DMS53 (cell line): ENCODE results near the gene EMC10.
"Not testable (repeated sequence)": the region's sequence is repeated elsewhere in the genome, so short reads cannot be mapped to it uniquely, and the experiment has no call there.

Experiments used
- DNase-seq: peaks from one replicate; lab custom pipeline; 2025; lab: John Stamatoyannopoulos, UW

The EMC10 gene

GRCh38 chr19:50476224-50476906 is at the start of gene EMC10, which contains the start of gene GARIN5A:
Gene EMC10, plus strand, starts transcription at chr19:50476507. Its CDS starts 38 bp downstream, at chr19:50476545.
Gene GARIN5A, minus strand, starts transcription at chr19:50476848. Its CDS starts 460 bp downstream, at chr19:50476388.
- peak; percentile 97 for DNase-seq

GRCh38 chr19:50427318-50427925 is 48.9 kb upstream of the EMC10 start:
- no peak for DNase-seq

GRCh38 chr19:50427997-50428425 is 48.3 kb upstream of the EMC10 start:
- DNase-seq: peak; percentile 59

GRCh38 chr19:50428772-50429463 is 47.4 kb upstream of the EMC10 start:
- DNase-seq: no peak

- DNase-seq: peak; percentile 36
Observed at GRCh38 chr19:50430888-50431342, 45.4 kb upstream of the EMC10 start.

- peak; percentile 83 for DNase-seq
Observed at GRCh38 chr19:50431343-50432220, 44.7 kb upstream of the EMC10 start.

GRCh38 chr19:50432221-50433028 is 43.9 kb upstream of the EMC10 start, which contains the start of gene MYBPC2:
Gene MYBPC2, plus strand, starts transcription at chr19:50432892. Its CDS starts 62 bp downstream, at chr19:50432954.
- peak; percentile 47 for DNase-seq

- DNase-seq: no peak
Observed at GRCh38 chr19:50433201-50434180, 42.8 kb upstream of the EMC10 start.

- DNase-seq: no peak
Observed at GRCh38 chr19:50434525-50434924, 41.8 kb upstream of the EMC10 start.

GRCh38 chr19:50435221-50435620 is 41.1 kb upstream of the EMC10 start:
- no peak for DNase-seq

- DNase-seq: no peak
Observed at GRCh38 chr19:50435627-50436026, 40.7 kb upstream of the EMC10 start.

- DNase-seq: no peak
Observed at GRCh38 chr19:50437862-50438449, 38.4 kb upstream of the EMC10 start.

- DNase-seq: not testable (repeated sequence)
Observed at GRCh38 chr19:50439130-50439529, 37.2 kb upstream of the EMC10 start.

- DNase-seq: no peak
Observed at GRCh38 chr19:50444059-50444458, 32.2 kb upstream of the EMC10 start.

GRCh38 chr19:50447053-50447452 is 29.3 kb upstream of the EMC10 start:
- DNase-seq: no peak

GRCh38 chr19:50447750-50448149 is 28.6 kb upstream of the EMC10 start:
- no peak for DNase-seq

GRCh38 chr19:50449236-50449899 is 26.9 kb upstream of the EMC10 start:
- peak; percentile 43 for DNase-seq

GRCh38 chr19:50450369-50451222 is 25.7 kb upstream of the EMC10 start:
- DNase-seq: no peak
